HEK293 (cell line): ENCODE results near the gene MCAT.
A peak's percentile ranks its signal among the peaks of the same experiment; 100 is the strongest.

Experiments used
- CTCF ChIA-PET: fragments of 350-600 bp; formaldehyde crosslinking; extraction: SDS; loops from one replicate; lab custom pipeline; 2021; ENCODE audit warnings: antibody characterized with exemption; lab: Yijun Ruan, JAX
- POLR2A ChIA-PET: fragments of 300-600 bp; formaldehyde crosslinking; extraction: SDS; loops from one replicate; lab custom pipeline; 2020; ENCODE audit warnings: antibody characterized with exemption, inconsistent platforms; lab: Yijun Ruan, JAX
- H3K27ac ChIP-seq: fragments of 200-500 bp; sonication (Bioruptor generic); 2 replicates; pipeline ENCODE4 v1.5.1; 2014; ENCODE audit warnings: low read depth, low read length, control low read depth, inconsistent platforms; ENCODE audit errors: extremely low read depth
- H3K36me3 ChIP-seq, 2 experiments: fragments of 200-500 bp in 1 of 2; sonication (Bioruptor generic) in 1 of 2; 1 replicate in 1 of 2; 2 replicates in 1 of 2; pipeline ENCODE4 v1.5.1; 2014 to 2017; ENCODE audit warnings: inconsistent platforms in 2 of 2, low read length in 2 of 2; ENCODE audit not compliant: control insufficient read depth in 2 of 2, insufficient read depth in 1 of 2
- H3K4me1 ChIP-seq: fragments of 200-500 bp; sonication (Bioruptor generic); 2 replicates; pipeline ENCODE4 v1.5.1; 2014; ENCODE audit warnings: mild to moderate bottlenecking, low read length, inconsistent platforms; ENCODE audit not compliant: control insufficient read depth, insufficient read depth
- H3K4me3 ChIP-seq: 2 replicates; pipeline ENCODE4 v1.5.1; 2011; ENCODE audit warnings: low read depth, mild to moderate bottlenecking, control low read depth, low read length, moderate library complexity
- H3K9me3 ChIP-seq: fragments of 200-500 bp; sonication (Bioruptor generic); 2 replicates; pipeline ENCODE4 v1.5.1; 2014; ENCODE audit warnings: low read depth, low read length, inconsistent platforms; ENCODE audit not compliant: control insufficient read depth, insufficient read depth
- GLI4 ChIP-seq: fragments of 450-650 bp; formaldehyde crosslinking; IDR thresholded peaks from 2 replicates; pipeline ENCODE4 v1.5.1; 2016; ENCODE audit warnings: missing biosample characterization, missing genetic modification characterization
- GLIS2 ChIP-seq: fragments of 450-650 bp; formaldehyde crosslinking; IDR thresholded peaks from 2 replicates; pipeline ENCODE4 v1.5.1; 2016; ENCODE audit warnings: missing biosample characterization, missing genetic modification characterization
- KLF1 ChIP-seq: fragments of 450-650 bp; formaldehyde crosslinking; IDR thresholded peaks from 2 replicates; pipeline ENCODE4 v1.5.1; 2016; ENCODE audit warnings: missing biosample characterization, missing genetic modification characterization
- KLF16 ChIP-seq: fragments of 450-650 bp; formaldehyde crosslinking; IDR thresholded peaks from 2 replicates; pipeline ENCODE4 v1.5.1; 2017; ENCODE audit warnings: missing biosample characterization, missing genetic modification characterization
- SP3 ChIP-seq: fragments of 450-650 bp; formaldehyde crosslinking; IDR thresholded peaks from 2 replicates; pipeline ENCODE4 v1.5.1; 2016; ENCODE audit warnings: missing biosample characterization, missing genetic modification characterization
- ZBTB48 ChIP-seq: fragments of 450-650 bp; formaldehyde crosslinking; IDR thresholded peaks from 2 replicates; pipeline ENCODE4 v1.5.1; 2016; ENCODE audit warnings: missing biosample characterization, missing genetic modification characterization
- ZIC2 ChIP-seq: fragments of 450-650 bp; formaldehyde crosslinking; IDR thresholded peaks from 2 replicates; pipeline ENCODE4 v1.5.1; 2016; ENCODE audit warnings: missing biosample characterization, missing genetic modification characterization
- ZNF155 ChIP-seq: fragments of 450-650 bp; formaldehyde crosslinking; IDR thresholded peaks from 2 replicates; pipeline ENCODE4 v1.5.1; 2016; ENCODE audit warnings: missing biosample characterization, missing genetic modification characterization
- ZNF24 ChIP-seq: fragments of 450-650 bp; formaldehyde crosslinking; IDR thresholded peaks from 2 replicates; pipeline ENCODE4 v1.5.1; 2016; ENCODE audit warnings: missing biosample characterization, missing genetic modification characterization
- ZNF341 ChIP-seq: fragments of 450-650 bp; formaldehyde crosslinking; IDR thresholded peaks from 2 replicates; pipeline ENCODE4; 2016; ENCODE audit warnings: low read depth, missing biosample characterization, missing genetic modification characterization
- ZNF366 ChIP-seq: fragments of 450-650 bp; formaldehyde crosslinking; conservative IDR thresholded peaks from 2 replicates; pipeline ENCODE4 v1.5.1; 2016; ENCODE audit warnings: missing biosample characterization, missing genetic modification characterization
- ZNF473 ChIP-seq: fragments of 450-650 bp; formaldehyde crosslinking; IDR thresholded peaks from 2 replicates; pipeline ENCODE4 v1.5.1; 2017; ENCODE audit warnings: missing biosample characterization, missing genetic modification characterization
- ZNF521 ChIP-seq: fragments of 450-650 bp; formaldehyde crosslinking; IDR thresholded peaks from 2 replicates; pipeline ENCODE4 v1.5.1; 2017; ENCODE audit warnings: missing biosample characterization, mild to moderate bottlenecking, missing genetic modification characterization
- ZNF707 ChIP-seq: fragments of 450-650 bp; formaldehyde crosslinking; IDR thresholded peaks from 2 replicates; pipeline ENCODE4 v1.5.1; 2016; ENCODE audit warnings: missing biosample characterization, missing genetic modification characterization
- ZNF768 ChIP-seq: fragments of 450-650 bp; formaldehyde crosslinking; IDR thresholded peaks from 2 replicates; pipeline ENCODE4 v1.5.1; 2018; ENCODE audit warnings: missing biosample characterization, mild to moderate bottlenecking, missing genetic modification characterization
- TF ChIP-seq, protein P1 (sequence below): fragments of 450-650 bp; formaldehyde crosslinking; IDR thresholded peaks from 2 replicates; pipeline ENCODE4; 2016; ENCODE audit warnings: missing biosample characterization, missing genetic modification characterization
- TF ChIP-seq, protein P2 (sequence below): fragments of 450-650 bp; formaldehyde crosslinking; IDR thresholded peaks from 2 replicates; pipeline ENCODE4 v1.5.1; 2016; ENCODE audit warnings: missing biosample characterization, missing genetic modification characterization
- TF ChIP-seq, protein P3 (sequence below): fragments of 450-650 bp; formaldehyde crosslinking; IDR thresholded peaks from 2 replicates; pipeline ENCODE4 v1.5.1; 2016; ENCODE audit warnings: missing biosample characterization, missing genetic modification characterization, borderline replicate concordance

The MCAT gene

DNA sequence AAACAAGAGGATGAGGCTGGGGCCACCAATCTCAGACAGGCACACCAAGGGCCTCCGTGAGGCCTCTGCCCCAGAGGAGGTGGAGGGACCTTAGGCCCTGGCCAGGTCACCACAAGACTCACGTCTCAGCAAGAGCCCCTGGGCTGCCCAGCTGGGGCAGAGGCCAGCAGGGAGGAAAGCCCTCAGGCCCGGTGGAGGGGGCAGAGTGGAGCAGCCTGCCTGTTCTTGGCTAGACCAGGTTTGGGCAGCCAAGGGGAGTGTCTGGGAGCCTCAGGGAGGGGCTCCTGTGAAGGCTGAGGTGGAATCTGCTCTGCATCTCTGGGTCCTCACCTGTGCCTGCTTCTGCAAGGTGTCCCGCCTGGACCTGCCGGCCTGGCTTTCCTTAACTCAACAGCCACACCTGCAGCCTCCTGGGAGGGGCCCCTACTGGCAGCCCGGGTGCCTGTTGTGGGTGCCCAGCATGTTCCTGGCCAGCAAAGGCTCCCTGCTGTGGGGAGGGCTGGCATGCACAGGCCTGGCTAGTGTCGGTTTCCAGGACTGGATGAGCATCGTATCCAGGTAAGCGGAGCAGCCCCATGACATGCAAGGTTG, 31.8 kb upstream of the MCAT start:
- peak; percentile 84 for TF ChIP-seq ZIC2 (tag by site-specific recombination)
- peak; percentile 38; the same call in 1 of the 2 replicates for TF ChIP-seq ZNF341 (tag by site-specific recombination)
- TF ChIP-seq ZNF473 (tag by site-specific recombination), result no peak
- ChIA-PET POLR2A (no interaction called here), CTCF (no interaction called here)
- Histone ChIP-seq H3K36me3 (peaks cover 35 to 90% of the 10 kb centered on the region in 2 experiments; a peak in 2 of 3 replicates), H3K4me3 (no peak overlapping the region), H3K4me1 (no peaks in the 10 kb centered on the region), H3K9me3 (no peaks in the 10 kb centered on the region), H3K27ac (no peak overlapping the region)

DNA sequence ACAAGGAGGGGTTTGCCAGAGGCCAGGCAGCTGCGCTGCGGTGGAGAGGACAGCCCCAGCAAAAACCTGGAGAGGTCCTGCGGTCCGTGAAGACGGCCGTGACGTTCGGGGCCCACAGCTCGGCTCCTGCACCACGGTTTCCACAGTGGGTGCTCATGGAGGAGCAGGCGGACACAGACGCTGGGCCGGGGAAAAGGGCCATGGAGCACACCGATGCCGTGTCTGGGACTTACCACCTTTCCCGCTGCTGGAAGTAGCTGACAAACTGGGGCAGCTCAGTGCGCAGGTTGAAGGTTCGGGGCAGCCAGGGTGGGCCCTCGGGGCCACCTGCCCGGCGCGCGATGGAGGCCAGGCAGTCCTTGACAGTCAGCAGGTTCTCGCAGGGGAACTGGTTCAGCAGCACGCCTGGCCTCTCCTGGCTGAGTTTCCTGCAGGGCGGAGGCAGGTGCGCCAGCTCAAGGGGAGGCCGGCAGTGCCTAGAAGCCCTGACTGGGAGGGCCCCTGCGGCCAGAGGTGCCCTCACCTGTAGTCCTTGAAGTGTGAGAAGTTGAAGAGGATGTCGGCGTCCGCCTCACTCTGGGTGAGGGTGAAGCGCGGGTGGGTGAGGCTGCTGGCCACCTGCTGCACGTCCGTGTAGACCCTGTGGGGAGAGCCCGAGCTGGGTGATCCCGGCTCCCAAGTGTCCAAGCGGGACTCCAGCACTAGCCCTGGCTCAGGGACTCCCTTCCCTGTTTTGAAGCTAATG, 30.9 kb upstream of the MCAT start:
- peaks cover 35 to 90% of the 10 kb centered on the region in 2 experiments; a peak in 2 of 3 replicates for H3K36me3 ChIP-seq
- H3K9me3 ChIP-seq, result no peaks in the 10 kb centered on the region
- H3K4me3 ChIP-seq, result no peak overlapping the region
- no peaks in the 10 kb centered on the region for H3K4me1 ChIP-seq
- H3K27ac ChIP-seq, result no peak overlapping the region
- POLR2A ChIA-PET, result no interaction called here
- no peak for TF ChIP-seq ZNF155 (tag by site-specific recombination)
- no peak for TF ChIP-seq GLIS2
- no peak for TF ChIP-seq SP3 (tag by site-specific recombination)
- TF ChIP-seq, protein P1, sequence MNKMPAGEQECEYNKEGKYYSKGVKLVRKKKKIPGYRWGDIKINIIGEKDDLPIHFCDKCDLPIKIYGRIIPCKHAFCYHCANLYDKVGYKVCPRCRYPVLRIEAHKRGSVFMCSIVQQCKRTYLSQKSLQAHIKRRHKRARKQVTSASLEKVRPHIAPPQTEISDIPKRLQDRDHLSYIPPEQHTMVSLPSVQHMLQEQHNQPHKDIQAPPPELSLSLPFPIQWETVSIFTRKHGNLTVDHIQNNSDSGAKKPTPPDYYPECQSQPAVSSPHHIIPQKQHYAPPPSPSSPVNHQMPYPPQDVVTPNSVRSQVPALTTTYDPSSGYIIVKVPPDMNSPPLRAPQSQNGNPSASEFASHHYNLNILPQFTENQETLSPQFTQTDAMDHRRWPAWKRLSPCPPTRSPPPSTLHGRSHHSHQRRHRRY (tag by site-specific recombination), result no peak
- no peak for TF ChIP-seq ZNF521
- no peak for TF ChIP-seq GLI4 (tag by site-specific recombination)
- TF ChIP-seq, protein P2, sequence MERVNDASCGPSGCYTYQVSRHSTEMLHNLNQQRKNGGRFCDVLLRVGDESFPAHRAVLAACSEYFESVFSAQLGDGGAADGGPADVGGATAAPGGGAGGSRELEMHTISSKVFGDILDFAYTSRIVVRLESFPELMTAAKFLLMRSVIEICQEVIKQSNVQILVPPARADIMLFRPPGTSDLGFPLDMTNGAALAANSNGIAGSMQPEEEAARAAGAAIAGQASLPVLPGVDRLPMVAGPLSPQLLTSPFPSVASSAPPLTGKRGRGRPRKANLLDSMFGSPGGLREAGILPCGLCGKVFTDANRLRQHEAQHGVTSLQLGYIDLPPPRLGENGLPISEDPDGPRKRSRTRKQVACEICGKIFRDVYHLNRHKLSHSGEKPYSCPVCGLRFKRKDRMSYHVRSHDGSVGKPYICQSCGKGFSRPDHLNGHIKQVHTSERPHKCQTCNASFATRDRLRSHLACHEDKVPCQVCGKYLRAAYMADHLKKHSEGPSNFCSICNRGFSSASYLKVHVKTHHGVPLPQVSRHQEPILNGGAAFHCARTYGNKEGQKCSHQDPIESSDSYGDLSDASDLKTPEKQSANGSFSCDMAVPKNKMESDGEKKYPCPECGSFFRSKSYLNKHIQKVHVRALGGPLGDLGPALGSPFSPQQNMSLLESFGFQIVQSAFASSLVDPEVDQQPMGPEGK (tag by site-specific recombination), result no peak
- TF ChIP-seq ZNF24 (tag by site-specific recombination), result no peak
- no peak for TF ChIP-seq ZNF707 (tag by site-specific recombination)
- no peak for TF ChIP-seq ZBTB48
- TF ChIP-seq ZNF366 (tag by site-specific recombination), result no peak
- TF ChIP-seq, protein P3, sequence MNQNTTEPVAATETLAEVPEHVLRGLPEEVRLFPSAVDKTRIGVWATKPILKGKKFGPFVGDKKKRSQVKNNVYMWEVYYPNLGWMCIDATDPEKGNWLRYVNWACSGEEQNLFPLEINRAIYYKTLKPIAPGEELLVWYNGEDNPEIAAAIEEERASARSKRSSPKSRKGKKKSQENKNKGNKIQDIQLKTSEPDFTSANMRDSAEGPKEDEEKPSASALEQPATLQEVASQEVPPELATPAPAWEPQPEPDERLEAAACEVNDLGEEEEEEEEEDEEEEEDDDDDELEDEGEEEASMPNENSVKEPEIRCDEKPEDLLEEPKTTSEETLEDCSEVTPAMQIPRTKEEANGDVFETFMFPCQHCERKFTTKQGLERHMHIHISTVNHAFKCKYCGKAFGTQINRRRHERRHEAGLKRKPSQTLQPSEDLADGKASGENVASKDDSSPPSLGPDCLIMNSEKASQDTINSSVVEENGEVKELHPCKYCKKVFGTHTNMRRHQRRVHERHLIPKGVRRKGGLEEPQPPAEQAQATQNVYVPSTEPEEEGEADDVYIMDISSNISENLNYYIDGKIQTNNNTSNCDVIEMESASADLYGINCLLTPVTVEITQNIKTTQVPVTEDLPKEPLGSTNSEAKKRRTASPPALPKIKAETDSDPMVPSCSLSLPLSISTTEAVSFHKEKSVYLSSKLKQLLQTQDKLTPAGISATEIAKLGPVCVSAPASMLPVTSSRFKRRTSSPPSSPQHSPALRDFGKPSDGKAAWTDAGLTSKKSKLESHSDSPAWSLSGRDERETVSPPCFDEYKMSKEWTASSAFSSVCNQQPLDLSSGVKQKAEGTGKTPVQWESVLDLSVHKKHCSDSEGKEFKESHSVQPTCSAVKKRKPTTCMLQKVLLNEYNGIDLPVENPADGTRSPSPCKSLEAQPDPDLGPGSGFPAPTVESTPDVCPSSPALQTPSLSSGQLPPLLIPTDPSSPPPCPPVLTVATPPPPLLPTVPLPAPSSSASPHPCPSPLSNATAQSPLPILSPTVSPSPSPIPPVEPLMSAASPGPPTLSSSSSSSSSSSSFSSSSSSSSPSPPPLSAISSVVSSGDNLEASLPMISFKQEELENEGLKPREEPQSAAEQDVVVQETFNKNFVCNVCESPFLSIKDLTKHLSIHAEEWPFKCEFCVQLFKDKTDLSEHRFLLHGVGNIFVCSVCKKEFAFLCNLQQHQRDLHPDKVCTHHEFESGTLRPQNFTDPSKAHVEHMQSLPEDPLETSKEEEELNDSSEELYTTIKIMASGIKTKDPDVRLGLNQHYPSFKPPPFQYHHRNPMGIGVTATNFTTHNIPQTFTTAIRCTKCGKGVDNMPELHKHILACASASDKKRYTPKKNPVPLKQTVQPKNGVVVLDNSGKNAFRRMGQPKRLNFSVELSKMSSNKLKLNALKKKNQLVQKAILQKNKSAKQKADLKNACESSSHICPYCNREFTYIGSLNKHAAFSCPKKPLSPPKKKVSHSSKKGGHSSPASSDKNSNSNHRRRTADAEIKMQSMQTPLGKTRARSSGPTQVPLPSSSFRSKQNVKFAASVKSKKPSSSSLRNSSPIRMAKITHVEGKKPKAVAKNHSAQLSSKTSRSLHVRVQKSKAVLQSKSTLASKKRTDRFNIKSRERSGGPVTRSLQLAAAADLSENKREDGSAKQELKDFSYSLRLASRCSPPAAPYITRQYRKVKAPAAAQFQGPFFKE (tag by site-specific recombination), result no peak
- TF ChIP-seq KLF16 (tag by site-specific recombination), result no peak
- no peak for TF ChIP-seq ZNF768 (tag by site-specific recombination)
- no peak for TF ChIP-seq KLF1 (tag by site-specific recombination)
- CTCF ChIA-PET, result interaction anchor here (0.5 kb wide), 1 partner anchor 83 kb away, joined by 3 read pairs; no protein-coding TSS in a partner anchor
